GM18502 (cell line): ENCODE data around the gene MED26.
A peak's percentile ranks its signal among the peaks of the same experiment; 100 is the strongest.
"Not testable (repeated sequence)": the region's sequence is repeated elsewhere in the genome, so short reads cannot be mapped to it uniquely, and the experiment has no call there.

ENCODE experiments used
- ATAC-seq: cut with Tn5 transposase; IDR thresholded peaks from one replicate; pipeline ENCODE4 v1.9.1; 2021; ENCODE audit warnings: mild to moderate bottlenecking; ENCODE audit not compliant: unreplicated experiment, poor library complexity

The MED26 gene

DNA sequence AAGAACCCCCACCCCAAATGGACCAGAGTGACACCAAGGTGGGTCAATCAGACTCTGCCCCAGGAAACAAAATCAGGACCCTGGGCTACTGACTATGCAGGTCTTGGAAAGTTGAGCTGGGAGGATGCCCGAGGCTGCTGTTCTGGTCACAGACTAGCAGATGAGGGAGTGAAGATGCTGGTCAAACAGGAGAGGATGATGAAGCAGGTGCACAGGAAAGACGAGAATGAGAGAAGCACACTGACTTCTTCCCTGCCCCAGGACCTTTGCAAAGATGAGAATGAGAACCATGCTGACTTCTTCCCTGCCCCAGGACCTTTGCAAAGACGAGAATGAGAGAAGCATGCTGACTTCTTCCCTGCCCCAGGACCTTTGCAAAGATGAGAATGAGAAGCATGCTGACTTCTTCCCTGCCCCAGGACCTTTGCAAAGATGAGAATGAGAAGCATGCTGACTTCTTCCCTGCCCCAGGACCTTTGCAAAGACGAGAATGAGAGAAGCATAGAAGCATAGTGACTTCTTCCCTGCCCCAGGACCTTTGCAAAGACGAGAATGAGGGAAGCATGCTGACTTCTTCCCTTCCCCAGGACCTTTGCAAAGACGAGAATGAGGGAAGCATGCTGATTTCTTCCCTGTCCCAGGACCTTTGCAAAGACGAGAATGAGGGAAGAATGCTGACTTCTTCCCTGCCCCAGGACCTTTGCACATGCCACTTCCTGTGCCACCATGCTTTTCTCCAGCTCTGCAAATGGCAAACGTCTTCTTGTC, 23.6 kb upstream of the MED26 start:
- ATAC-seq: not testable (repeated sequence)

GRCh38 chr19:16650821-16651220, 22.8 kb upstream of the MED26 start:
- ATAC-seq: no peak

- ATAC-seq: no peak
Observed at GRCh38 chr19:16649734-16650133, 21.7 kb upstream of the MED26 start.

DNA sequence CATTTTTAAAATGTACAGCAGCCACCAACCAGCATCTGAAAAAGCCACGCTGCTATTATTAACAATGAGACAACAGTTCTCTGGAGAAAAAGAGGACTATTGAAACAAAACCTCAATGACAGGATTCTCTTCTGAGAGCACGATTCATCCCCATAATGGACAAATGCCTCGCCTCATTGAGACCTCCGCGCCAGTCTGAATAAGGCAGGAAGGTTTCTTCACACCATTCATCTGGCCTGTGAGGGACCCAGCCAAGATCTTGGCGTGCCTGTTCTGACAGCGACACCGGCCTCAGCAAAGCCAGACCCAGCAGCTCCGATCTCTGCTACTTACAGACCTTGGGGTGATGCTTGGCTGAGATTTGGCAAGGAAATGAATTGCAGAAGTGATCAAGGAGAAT, 17.1 kb upstream of the MED26 start:
- no peak for ATAC-seq

DNA sequence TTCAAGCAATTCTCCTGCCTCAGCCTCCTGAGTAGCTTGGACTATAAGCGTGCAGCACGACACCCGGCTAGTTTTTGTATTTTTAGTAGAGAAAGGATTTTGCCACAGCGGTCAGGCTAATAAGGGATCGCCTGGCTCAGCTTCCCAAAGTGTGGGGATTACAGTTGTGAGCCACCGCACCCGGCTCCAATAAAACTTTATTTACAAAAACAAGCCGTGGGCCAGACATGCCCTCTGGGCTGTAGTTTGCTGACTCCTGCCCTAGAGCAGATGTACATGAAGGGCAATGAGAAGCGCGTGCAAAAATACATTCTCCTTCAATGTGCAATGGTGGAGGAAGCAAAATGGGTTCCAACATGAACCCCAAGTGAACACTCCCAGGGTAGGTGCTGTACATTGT, 13.7 kb upstream of the MED26 start:
- ATAC-seq: no peak

DNA sequence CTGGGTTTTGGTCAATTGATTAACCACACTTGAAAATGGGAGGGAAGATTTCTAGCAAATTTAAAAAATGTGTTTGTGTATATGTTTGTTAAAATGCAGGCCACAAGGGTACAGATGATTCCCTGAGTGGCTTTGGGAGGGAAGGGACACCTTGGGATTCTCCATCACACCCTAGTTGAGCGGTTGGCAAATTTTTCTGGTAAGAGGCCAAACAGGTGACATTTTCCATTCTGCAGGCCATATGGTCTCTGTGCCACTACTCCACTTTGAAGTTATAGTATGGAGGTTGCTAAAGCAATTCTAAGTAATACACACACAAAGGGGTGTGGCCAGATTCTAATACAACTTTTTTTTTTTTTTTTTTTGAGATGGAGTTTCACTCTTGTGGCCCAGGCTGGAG, 12.9 kb upstream of the MED26 start:
- no peak for ATAC-seq

DNA sequence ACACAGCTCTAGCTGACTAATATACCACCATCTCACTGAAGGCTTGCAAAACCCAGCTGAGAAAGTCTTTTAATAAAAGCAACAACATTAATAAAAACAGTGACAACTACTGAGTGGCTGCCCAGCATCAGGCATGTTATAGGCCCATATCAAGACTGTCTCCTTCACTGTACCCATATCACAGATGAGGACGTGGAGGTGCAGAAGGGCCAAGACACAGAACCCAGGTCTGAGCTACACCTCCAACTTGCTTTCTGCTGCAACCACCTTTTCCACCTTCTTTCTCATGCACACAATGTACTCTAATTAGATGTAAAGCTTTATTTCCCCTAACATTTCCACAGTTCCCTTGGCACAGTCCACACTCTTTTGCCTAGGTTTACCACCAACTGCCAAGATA, 10.7 kb upstream of the MED26 start:
- no peak for ATAC-seq

GRCh38 chr19:16637535-16637934, 9.5 kb upstream of the MED26 start:
- ATAC-seq: no peak

DNA sequence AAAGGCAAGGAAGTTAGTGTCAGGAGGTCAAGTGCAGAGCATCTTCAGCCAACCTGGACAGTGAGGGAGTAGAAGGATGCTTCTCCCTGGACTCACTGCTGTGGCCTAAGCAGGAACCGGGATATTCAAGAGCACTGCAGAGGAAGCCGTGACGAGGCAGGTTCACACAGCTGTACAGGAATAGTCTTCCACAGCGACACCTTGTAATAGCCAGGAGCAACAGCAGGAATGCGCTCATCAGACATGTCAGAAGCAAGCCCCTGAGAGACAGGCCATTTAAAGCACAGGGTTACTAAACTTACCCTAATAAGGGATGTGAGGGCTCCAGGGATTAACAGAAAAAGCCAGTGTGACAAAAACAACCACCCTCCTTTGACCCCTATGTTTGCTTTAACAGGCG, 3.5 kb upstream of the MED26 start:
- ATAC-seq: no peak

GRCh38 chr19:16628984-16629691, 1.1 kb upstream of the MED26 start:
- no peak for ATAC-seq

DNA sequence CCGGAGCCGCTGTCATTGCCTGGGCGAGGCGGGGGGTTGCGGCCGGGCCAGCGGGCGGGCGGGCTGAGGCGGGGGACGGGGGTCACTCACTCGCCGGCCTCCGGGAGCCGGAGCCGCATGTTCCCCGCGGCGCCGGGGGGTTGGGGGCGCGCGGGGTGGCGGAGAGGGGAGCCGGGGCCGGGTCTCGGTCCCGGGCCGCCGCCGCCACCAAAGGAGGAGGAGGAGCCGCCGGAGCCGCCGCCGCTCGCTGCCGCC, 149 bp downstream of the MED26 start:
- no peak for ATAC-seq

DNA sequence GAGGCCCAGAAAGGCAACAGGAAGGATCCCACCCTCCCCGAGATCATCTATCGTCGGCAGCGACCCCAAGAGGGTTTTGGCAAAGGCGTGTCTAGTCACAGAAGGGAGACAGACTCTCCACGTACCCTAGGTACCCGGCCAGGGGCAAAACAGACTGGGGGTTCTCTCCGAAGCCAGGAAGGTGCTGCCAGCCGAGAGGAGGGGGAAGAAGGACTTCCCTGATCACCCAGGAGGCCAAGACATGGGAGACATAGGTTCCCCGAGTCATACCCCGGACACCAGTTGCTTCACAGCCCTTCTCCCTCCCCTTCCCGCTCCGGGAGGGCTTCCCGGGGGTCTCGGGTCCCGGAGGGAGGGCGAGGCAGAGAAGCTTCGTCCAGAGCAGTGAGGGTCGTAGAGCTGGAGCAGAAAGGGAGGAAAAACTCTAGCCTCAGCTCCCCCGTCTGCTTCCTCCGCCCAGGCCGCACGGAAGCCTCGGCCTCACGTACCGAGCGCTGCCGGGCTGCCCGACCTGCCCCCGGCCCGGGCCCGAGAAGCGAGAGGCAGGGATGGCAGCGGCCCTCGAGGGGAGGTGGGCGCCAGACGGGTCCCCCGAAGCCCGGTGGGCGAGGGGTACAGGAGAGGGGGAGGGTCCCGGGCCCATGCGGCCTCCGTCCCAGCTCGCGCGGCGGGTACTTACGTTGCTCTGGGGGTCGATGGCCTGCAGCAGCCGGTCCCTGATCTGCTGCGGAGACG, 644 bp downstream of the MED26 start:
- ATAC-seq: peak; percentile 1

GRCh38 chr19:16626796-16627192, 1.2 kb downstream of the MED26 start:
- ATAC-seq: no peak

DNA sequence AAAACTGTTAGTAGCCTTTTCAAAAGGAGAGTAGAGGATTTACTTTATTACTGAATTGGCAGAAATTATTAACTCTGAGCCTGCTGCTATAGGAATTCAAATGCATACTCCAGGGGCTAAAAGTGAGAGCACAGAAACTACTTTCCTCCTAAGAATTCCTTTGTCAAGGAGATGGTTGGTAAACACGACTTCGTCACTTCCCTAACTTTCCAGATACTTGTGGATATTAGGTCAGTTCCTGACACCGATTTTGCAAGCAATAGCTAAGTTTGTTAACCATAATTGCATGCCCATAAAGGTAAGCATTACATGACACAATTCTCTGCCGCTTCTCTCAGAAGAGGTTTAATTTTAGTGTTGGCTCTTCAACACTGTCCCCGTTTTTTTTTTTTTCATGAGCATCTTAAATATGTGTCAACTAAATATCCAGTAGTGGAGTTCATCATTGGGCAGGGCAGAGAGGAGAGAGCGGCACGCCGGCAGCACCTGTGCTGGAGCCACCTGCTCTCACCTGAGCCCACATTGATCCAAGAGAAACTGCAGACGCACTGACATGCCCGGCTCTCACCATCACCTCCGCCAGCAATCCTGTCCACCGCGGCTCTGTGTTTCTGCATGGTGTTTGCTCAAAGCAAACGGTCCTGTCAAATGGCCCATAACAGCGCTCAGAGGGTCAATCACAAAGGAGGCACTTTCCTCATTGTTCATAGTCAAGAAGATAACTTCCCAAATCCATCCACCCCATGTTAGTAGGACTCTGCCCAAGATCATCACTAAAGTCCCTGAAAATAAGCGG, 2.6 kb downstream of the MED26 start:
- ATAC-seq: no peak

GRCh38 chr19:16624236-16624635, 3.8 kb downstream of the MED26 start:
- no peak for ATAC-seq

GRCh38 chr19:16623576-16623975, 4.4 kb downstream of the MED26 start:
- no peak for ATAC-seq

GRCh38 chr19:16623066-16623465, 4.9 kb downstream of the MED26 start:
- no peak for ATAC-seq

GRCh38 chr19:16621165-16621800, 6.7 kb downstream of the MED26 start:
- no peak for ATAC-seq

GRCh38 chr19:16620584-16620983, 7.4 kb downstream of the MED26 start:
- ATAC-seq: no peak

DNA sequence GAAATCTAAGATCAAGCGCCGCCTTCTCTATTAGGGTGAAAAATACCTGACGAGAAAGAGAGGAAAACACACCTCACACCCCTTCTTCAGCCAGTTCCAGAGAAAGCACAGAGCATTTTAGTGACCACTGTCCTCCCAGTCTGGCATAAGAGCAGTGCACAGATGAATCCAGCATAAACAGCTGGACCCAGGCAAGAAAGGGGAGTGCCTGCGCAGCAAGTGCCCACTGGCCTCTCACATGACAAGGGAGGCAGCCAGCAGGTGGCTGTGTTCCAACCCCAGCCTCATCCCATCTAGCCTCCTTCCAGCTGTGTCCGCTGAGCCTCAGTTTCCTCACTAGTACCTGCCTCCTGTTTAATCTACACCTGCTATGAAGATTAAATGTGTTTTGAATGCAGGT, 8.0 kb downstream of the MED26 start:
- ATAC-seq: no peak
